Effector memory CD4-positive, alpha-beta T cell (primary cell): Measurements from ENCODE around the gene GJE1.

ENCODE experiments used
- DNase-seq, 3 donors: peaks; one replicate each; pipeline ENCODE4 v3.0.0-alpha.2; 2020
- H3K27ac ChIP-seq: 2 replicates; pipeline ENCODE4 v1.7.0; 2013; ENCODE audit warnings: mild to moderate bottlenecking, low read length, moderate library complexity; ENCODE audit not compliant: insufficient read depth, poor library complexity, severe bottlenecking
- H3K27me3 ChIP-seq: replicated peaks from 2 replicates; pipeline ENCODE4 v1.7.0; 2013; ENCODE audit warnings: mild to moderate bottlenecking, low read length; ENCODE audit not compliant: insufficient read depth, control insufficient read depth, poor library complexity, severe bottlenecking
- H3K36me3 ChIP-seq: 2 replicates; pipeline ENCODE4 v1.7.0; 2013; ENCODE audit warnings: mild to moderate bottlenecking, low read length, moderate library complexity; ENCODE audit not compliant: control insufficient read depth, insufficient read depth
- H3K4me1 ChIP-seq: 2 replicates; pipeline ENCODE4 v1.7.0; 2013; ENCODE audit warnings: low read length, mild to moderate bottlenecking; ENCODE audit not compliant: control insufficient read depth, insufficient read depth, poor library complexity, severe bottlenecking
- H3K4me3 ChIP-seq: 2 replicates; pipeline ENCODE4 v1.7.0; 2013; ENCODE audit warnings: low read length, low read depth, mild to moderate bottlenecking; ENCODE audit not compliant: insufficient read depth, poor library complexity, severe bottlenecking
- H3K9me3 ChIP-seq: 2 replicates; pipeline ENCODE4 v1.7.0; 2013; ENCODE audit warnings: mild to moderate bottlenecking, low read length, moderate library complexity; ENCODE audit not compliant: control insufficient read depth

Gene GJE1

GRCh38 chr6:142162780-142163179 is 30.1 kb downstream of the GJE1 start:
- Histone ChIP-seq H3K27ac (no peak overlapping the region), H3K9me3 (no peaks in the 10 kb centered on the region), H3K4me3 (no peak overlapping the region)

GRCh38 chr6:142165227-142165626 is 32.5 kb downstream of the GJE1 start:
- no peak for DNase-seq
- Histone ChIP-seq H3K27ac (no peak overlapping the region), H3K27me3 (no peaks in the 10 kb centered on the region), H3K4me1 (no peaks in the 10 kb centered on the region), H3K9me3 (no peaks in the 10 kb centered on the region), H3K4me3 (no peak overlapping the region), H3K36me3 (peaks cover 32% of the 10 kb centered on the region)

More at GRCh38 chr6:142162780-142163179, 30.1 kb downstream of the GJE1 start:
- peaks cover 18% of the 10 kb centered on the region for H3K36me3 ChIP-seq
- no peaks in the 10 kb centered on the region for H3K4me1 ChIP-seq
- DNase-seq, result no peak
- no peaks in the 10 kb centered on the region for H3K27me3 ChIP-seq

GRCh38 chr6:142167071-142167470 is 34.3 kb downstream of the GJE1 start:
- no peak overlapping the region for H3K4me3 ChIP-seq
- no peaks in the 10 kb centered on the region for H3K27me3 ChIP-seq
- no peaks in the 10 kb centered on the region for H3K9me3 ChIP-seq
- DNase-seq, result no peak
- no peak overlapping the region for H3K27ac ChIP-seq
- no peaks in the 10 kb centered on the region for H3K4me1 ChIP-seq
- peaks cover 42% of the 10 kb centered on the region for H3K36me3 ChIP-seq

GRCh38 chr6:142167486-142167885 is 34.8 kb downstream of the GJE1 start:
- Histone ChIP-seq H3K4me1 (no peaks in the 10 kb centered on the region), H3K27me3 (no peaks in the 10 kb centered on the region), H3K4me3 (no peak overlapping the region), H3K27ac (no peak overlapping the region), H3K9me3 (no peaks in the 10 kb centered on the region), H3K36me3 (peaks cover 46% of the 10 kb centered on the region)
- no peak for DNase-seq

- H3K9me3 ChIP-seq, result no peaks in the 10 kb centered on the region
- no peaks in the 10 kb centered on the region for H3K4me1 ChIP-seq
- H3K27ac ChIP-seq, result no peak overlapping the region
- no peak overlapping the region for H3K4me3 ChIP-seq
- peaks cover 65% of the 10 kb centered on the region for H3K36me3 ChIP-seq
- no peak for DNase-seq
- no peaks in the 10 kb centered on the region for H3K27me3 ChIP-seq
Measured at GRCh38 chr6:142171351-142171750, 38.6 kb downstream of the GJE1 start.

GRCh38 chr6:142172758-142173157 is 40.0 kb downstream of the GJE1 start:
- H3K4me1 ChIP-seq, result no peaks in the 10 kb centered on the region
- no peaks in the 10 kb centered on the region for H3K9me3 ChIP-seq
- no peak overlapping the region for H3K4me3 ChIP-seq
- DNase-seq, result no peak
- no peak overlapping the region for H3K27ac ChIP-seq
- H3K36me3 ChIP-seq, result peaks cover 53% of the 10 kb centered on the region
- H3K27me3 ChIP-seq, result no peaks in the 10 kb centered on the region

DNA sequence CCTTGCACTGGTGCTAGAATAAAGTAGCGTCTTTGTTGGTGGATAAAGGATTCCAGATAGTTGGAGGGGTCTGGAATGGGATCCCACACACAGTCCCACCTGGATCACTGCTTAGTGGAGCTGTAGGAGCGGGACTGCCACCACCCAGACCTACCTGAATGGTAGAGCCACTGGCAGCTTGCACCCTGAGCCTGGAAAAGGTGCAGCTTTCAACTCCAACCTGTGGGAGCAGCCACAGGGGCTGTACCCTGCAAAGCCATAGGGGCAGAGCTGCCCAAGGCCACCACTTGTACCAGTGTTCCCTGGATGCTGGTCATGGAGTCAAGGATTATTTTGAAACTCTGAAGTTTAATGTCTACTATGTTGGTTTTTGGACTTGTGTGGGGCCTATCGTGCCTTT is 41.3 kb downstream of the GJE1 start:
- H3K36me3 ChIP-seq, result peaks cover 55% of the 10 kb centered on the region
- no peaks in the 10 kb centered on the region for H3K27me3 ChIP-seq
- H3K9me3 ChIP-seq, result no peaks in the 10 kb centered on the region
- no peak overlapping the region for H3K27ac ChIP-seq
- H3K4me3 ChIP-seq, result no peak overlapping the region
- no peaks in the 10 kb centered on the region for H3K4me1 ChIP-seq
- no peak for DNase-seq

DNA sequence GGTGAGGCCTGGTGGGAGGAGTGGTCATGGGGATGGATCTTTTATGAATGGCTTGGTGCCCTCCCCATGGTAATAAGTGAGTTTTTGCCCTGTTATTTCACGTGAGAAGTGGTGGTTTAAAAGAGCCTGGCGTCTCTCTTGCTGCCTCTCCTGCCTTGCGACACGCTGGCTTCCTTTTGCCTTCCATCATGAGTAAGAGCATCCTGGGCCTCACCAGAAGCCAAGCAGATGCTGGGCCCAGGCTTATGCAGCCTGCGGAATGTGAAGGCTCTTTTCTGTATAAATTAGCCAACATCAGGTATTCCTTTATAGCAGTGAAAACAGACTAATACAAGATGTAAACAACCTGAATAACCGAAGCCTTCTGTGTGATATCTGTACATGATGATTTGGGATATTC is 42.0 kb downstream of the GJE1 start:
- Histone ChIP-seq H3K9me3 (no peaks in the 10 kb centered on the region), H3K36me3 (peaks cover 53% of the 10 kb centered on the region), H3K27me3 (no peaks in the 10 kb centered on the region), H3K4me1 (no peaks in the 10 kb centered on the region), H3K27ac (no peak overlapping the region), H3K4me3 (no peak overlapping the region)
- DNase-seq, result no peak

DNA sequence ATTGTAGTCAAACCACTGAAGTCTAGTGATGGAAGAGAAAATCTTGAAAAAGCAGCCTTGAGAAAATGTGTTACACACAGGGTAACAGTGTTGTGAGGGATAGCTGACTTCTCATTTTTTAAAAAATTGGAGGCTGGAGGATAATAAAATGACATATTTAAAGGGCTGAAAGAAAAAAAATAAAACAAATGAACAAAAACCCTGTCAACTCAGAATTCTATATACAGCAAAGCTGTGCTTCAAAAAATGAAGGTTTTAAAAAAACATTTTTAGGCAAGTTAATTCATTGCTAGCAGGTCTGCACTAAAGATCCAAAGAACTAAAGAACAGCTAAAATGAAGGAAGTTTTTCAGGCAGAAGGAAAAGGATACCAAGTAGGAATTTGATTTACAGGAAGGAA is 45.4 kb downstream of the GJE1 start:
- no peak overlapping the region for H3K27ac ChIP-seq
- H3K36me3 ChIP-seq, result peaks cover 27% of the 10 kb centered on the region

DNA sequence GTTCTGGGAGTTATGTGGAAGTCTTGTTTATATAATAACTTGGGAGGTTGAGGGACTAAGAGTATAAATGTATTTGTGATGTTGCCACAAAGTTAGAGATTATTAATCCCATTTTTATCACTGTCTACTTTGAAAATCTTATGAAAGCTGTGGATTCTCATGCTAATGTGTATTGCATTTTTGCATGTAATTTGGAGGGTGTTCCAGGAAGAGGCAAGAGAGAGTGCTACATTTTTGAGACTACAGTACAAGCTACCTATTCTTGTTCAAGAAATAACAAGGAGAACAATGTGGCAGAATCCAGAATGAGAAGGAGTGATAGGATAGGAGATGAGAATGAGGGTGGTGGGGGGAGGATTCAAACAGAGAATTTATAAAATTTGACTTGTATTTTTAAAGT is 49.3 kb downstream of the GJE1 start:
- no peaks in the 10 kb centered on the region for H3K27me3 ChIP-seq
- no peak overlapping the region for H3K27ac ChIP-seq
- H3K36me3 ChIP-seq, result peaks cover 10% of the 10 kb centered on the region
- DNase-seq, result no peak
- H3K9me3 ChIP-seq, result no peaks in the 10 kb centered on the region
- no peaks in the 10 kb centered on the region for H3K4me1 ChIP-seq
- no peak overlapping the region for H3K4me3 ChIP-seq

More for the DNA sequence above, 45.4 kb downstream of the GJE1 start:
- Histone ChIP-seq H3K27me3 (no peaks in the 10 kb centered on the region), H3K4me3 (no peak overlapping the region), H3K9me3 (no peaks in the 10 kb centered on the region), H3K4me1 (no peaks in the 10 kb centered on the region)
- no peak for DNase-seq

GRCh38 chr6:142183351-142183750 is 50.6 kb downstream of the GJE1 start:
- H3K36me3 ChIP-seq, result peaks cover 4% of the 10 kb centered on the region
- no peaks in the 10 kb centered on the region for H3K27me3 ChIP-seq
- H3K4me1 ChIP-seq, result no peaks in the 10 kb centered on the region
- no peak overlapping the region for H3K4me3 ChIP-seq
- H3K9me3 ChIP-seq, result no peaks in the 10 kb centered on the region
- H3K27ac ChIP-seq, result no peak overlapping the region
- no peak for DNase-seq
